Measurements from ENCODE around the gene SP8.

The SP8 gene

GRCh38 chr7:20794676-20795075 lies 8.0 kb upstream of the SP8 start:
- no peak for DNase-seq (ENCODE audit: low read depth in 2 of 2)

GRCh38 chr7:20793694-20794394 lies 7.2 kb upstream of the SP8 start:
- no peak for DNase-seq (ENCODE audit: low read depth in 2 of 2)

- no peak for DNase-seq (ENCODE audit: low read depth in 2 of 2)
These were observed 6.6 kb upstream of the SP8 start for GRCh38 chr7:20793248-20793647.

- no peak for DNase-seq (ENCODE audit: low read depth in 2 of 2)
These were observed 5.1 kb upstream of the SP8 start for GRCh38 chr7:20791538-20792434.

GRCh38 chr7:20790375-20790774 lies 3.7 kb upstream of the SP8 start:
- no peak for DNase-seq (ENCODE audit: low read depth in 2 of 2)

- no peak for DNase-seq (ENCODE audit: low read depth in 2 of 2)
These were observed 1.8 kb upstream of the SP8 start for GRCh38 chr7:20788420-20788990.

- DNase-seq (ENCODE audit: low read depth in 2 of 2), result no peak
These were observed 1.2 kb upstream of the SP8 start for GRCh38 chr7:20787660-20788419.

- no peak for DNase-seq (ENCODE audit: low read depth in 2 of 2)
These were observed 286 bp downstream of the SP8 start for GRCh38 chr7:20786421-20786778.

- no peak for DNase-seq (ENCODE audit: low read depth in 2 of 2)
These were observed 655 bp downstream of the SP8 start for GRCh38 chr7:20786049-20786412.

GRCh38 chr7:20785157-20786048 lies 1.3 kb downstream of the SP8 start:
- DNase-seq (ENCODE audit: low read depth in 2 of 2), result no peak

- DNase-seq (ENCODE audit: low read depth in 2 of 2), result no peak
These were observed 2.1 kb downstream of the SP8 start for GRCh38 chr7:20784388-20785156.

- DNase-seq (ENCODE audit: low read depth in 2 of 2), result no peak
These were observed 2.8 kb downstream of the SP8 start for GRCh38 chr7:20783700-20784387.

- no peak for DNase-seq (ENCODE audit: low read depth in 2 of 2)
These were observed 3.5 kb downstream of the SP8 start for GRCh38 chr7:20783125-20783699.

GRCh38 chr7:20779041-20779440 lies 7.6 kb downstream of the SP8 start:
- DNase-seq (ENCODE audit: low read depth in 2 of 2), result no peak

- no peak for DNase-seq (ENCODE audit: low read depth in 2 of 2)
These were observed 8.5 kb downstream of the SP8 start for GRCh38 chr7:20778063-20778721.

- DNase-seq (ENCODE audit: low read depth in 2 of 2), result no peak
These were observed 9.2 kb downstream of the SP8 start for GRCh38 chr7:20777377-20778062.

GRCh38 chr7:20776942-20777341 lies 9.7 kb downstream of the SP8 start:
- no peak for DNase-seq (ENCODE audit: low read depth in 2 of 2)

GRCh38 chr7:20776214-20776911 lies 10.3 kb downstream of the SP8 start:
- no peak for DNase-seq (ENCODE audit: low read depth in 2 of 2)

Data from stimulated activated CD4-positive, alpha-beta T cell treated with anti-CD3 and anti-CD28 coated beads, Interleukin-12 subunit alpha, Interleukin-12 subunit beta, amount 100 ng/mL, for 24 hours (primary cell).